ENCODE data around the gene MAX.

DNA sequence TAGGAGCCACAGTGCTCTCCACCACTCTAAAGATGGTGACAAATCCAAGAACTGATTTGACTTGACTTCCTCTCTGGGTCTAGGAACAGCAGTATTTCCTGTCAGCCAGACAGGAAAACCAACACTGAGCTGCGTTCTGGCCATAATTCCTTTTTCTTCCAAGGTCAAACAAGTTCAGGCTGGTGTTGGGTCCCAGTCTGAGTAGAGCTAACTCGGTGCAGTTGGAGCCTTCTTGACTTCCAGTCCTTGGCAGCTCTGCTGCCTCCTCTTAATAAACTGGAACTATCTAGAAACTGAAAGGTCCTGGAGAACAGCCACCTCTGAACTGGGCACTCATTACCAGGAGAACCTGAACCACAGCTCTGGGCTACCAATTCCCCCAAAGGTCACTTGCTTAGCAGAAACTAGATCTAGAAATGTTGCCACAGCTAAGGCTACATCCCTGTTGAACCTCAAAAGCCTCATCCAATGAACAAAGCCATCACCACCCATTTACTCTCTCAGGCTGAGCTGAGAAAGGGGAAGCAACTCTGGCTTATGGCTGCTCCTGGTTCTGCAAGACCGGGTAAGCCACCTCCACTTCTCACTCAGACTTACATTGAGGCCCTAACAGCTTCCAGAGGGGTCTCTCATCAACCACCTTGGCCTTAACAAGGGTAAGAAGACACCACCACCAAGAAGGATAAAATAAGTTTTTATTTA, 27.7 kb downstream of the MAX start:
- TF ChIP-seq, protein P1, sequence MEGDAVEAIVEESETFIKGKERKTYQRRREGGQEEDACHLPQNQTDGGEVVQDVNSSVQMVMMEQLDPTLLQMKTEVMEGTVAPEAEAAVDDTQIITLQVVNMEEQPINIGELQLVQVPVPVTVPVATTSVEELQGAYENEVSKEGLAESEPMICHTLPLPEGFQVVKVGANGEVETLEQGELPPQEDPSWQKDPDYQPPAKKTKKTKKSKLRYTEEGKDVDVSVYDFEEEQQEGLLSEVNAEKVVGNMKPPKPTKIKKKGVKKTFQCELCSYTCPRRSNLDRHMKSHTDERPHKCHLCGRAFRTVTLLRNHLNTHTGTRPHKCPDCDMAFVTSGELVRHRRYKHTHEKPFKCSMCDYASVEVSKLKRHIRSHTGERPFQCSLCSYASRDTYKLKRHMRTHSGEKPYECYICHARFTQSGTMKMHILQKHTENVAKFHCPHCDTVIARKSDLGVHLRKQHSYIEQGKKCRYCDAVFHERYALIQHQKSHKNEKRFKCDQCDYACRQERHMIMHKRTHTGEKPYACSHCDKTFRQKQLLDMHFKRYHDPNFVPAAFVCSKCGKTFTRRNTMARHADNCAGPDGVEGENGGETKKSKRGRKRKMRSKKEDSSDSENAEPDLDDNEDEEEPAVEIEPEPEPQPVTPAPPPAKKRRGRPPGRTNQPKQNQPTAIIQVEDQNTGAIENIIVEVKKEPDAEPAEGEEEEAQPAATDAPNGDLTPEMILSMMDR (IDR thresholded peaks at IDR 0.05) = no peak
- TF ChIP-seq POLR2A (IDR thresholded peaks at IDR 0.05) = no peak
